22Rv1 (cell line): ENCODE measurements around the gene DDX41.

Source experiments
- CTCF ChIP-seq: fragments of 450-650 bp; IDR thresholded peaks from 2 replicates; pipeline ENCODE4 v1.5.1; 2017; ENCODE audit warnings: mild to moderate bottlenecking
- ZFX ChIP-seq: fragments of 450-650 bp; IDR thresholded peaks from 2 replicates; pipeline ENCODE4 v1.6.1; 2017; ENCODE audit warnings: antibody characterized with exemption, borderline replicate concordance

DNA sequence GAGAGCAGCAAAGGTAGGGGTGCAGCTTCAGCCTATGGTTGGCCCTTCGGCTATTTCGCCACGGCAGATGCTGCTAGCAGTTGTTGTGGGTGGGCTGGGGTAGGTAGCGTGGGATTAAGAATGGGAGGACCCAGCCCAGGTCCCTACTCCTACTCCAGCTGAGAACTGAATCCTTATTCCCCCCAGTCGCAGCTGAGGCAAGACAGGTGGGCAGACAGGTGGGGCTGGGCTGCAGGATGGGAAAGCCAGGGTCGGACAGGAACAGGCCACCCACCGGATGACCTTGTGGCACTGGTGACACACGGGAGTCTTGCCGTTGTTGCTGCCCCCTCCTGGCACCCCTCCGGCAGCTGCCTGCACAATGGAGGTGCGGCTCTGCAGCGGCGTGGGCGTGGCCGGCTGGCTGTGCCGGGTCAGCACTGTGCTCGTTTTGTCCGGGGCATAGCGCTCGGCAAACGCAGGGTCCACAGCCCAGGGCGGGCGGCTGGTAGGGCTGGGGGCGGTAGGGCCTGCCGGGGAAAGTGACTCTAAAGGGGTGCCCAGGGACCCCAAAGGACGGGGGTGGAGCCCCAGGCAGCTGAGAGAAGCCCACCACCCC, 27.5 kb downstream of the DDX41 start:
- no peak for TF ChIP-seq CTCF
- TF ChIP-seq ZFX = no peak
